ENCODE results near the gene TOX2. TPM values are rescaled to one million over a fixed set of nuclear protein-coding genes. Genes with fewer than 3 reads are reported as not detected.

TOX2 gene
- total RNA-seq, 1 experiment from 2014 or later, result 1.6 TPM

- Histone ChIP-seq H3K27me3 (ENCODE audit: control insufficient read depth, insufficient read depth, low read length) (no peaks in the 10 kb centered on the region), H3K36me3 (replicated peaks; ENCODE audit: control insufficient read depth, insufficient read depth, low read length) (no peaks in the 10 kb centered on the region), H3K4me3 (ENCODE audit: insufficient read depth, low read depth, low read length) (no peak overlapping the region)
- no peak for DNase-seq
Observed at GRCh38 chr20:44113618-44114376, 199.1 kb downstream of the TOX2 start.

GRCh38 chr20:44115181-44115580 is 200.5 kb downstream of the TOX2 start:
- H3K36me3 ChIP-seq (replicated peaks; ENCODE audit: control insufficient read depth, insufficient read depth, low read length), result no peaks in the 10 kb centered on the region
- no peak overlapping the region for H3K4me3 ChIP-seq (ENCODE audit: insufficient read depth, low read depth, low read length)
- no peak for DNase-seq

GRCh38 chr20:44115762-44116644 is 201.4 kb downstream of the TOX2 start:
- no peak for DNase-seq
- no peaks in the 10 kb centered on the region for H3K36me3 ChIP-seq (replicated peaks; ENCODE audit: control insufficient read depth, insufficient read depth, low read length)
- no peaks in the 10 kb centered on the region for H3K27me3 ChIP-seq (ENCODE audit: control insufficient read depth, insufficient read depth, low read length)
- no peak overlapping the region for H3K4me3 ChIP-seq (ENCODE audit: insufficient read depth, low read depth, low read length)

More at GRCh38 chr20:44115181-44115580, 200.5 kb downstream of the TOX2 start:
- H3K27me3 ChIP-seq (ENCODE audit: control insufficient read depth, insufficient read depth, low read length), result no peaks in the 10 kb centered on the region

- H3K4me3 ChIP-seq (ENCODE audit: insufficient read depth, low read depth, low read length), result no peak overlapping the region
- H3K27me3 ChIP-seq (ENCODE audit: control insufficient read depth, insufficient read depth, low read length), result no peaks in the 10 kb centered on the region
- no peak for DNase-seq
- H3K36me3 ChIP-seq (replicated peaks; ENCODE audit: control insufficient read depth, insufficient read depth, low read length), result no peaks in the 10 kb centered on the region
Observed at GRCh38 chr20:44117296-44118184, 202.9 kb downstream of the TOX2 start.

- no peak overlapping the region for H3K4me3 ChIP-seq (ENCODE audit: insufficient read depth, low read depth, low read length)
- H3K27me3 ChIP-seq (ENCODE audit: control insufficient read depth, insufficient read depth, low read length), result no peaks in the 10 kb centered on the region
- no peak for DNase-seq
- H3K36me3 ChIP-seq (replicated peaks; ENCODE audit: control insufficient read depth, insufficient read depth, low read length), result no peaks in the 10 kb centered on the region
Observed at GRCh38 chr20:44118185-44119033, 203.8 kb downstream of the TOX2 start.

Other genes starting within 250 kb of the TOX2 start
- gene MYBL2, start 247.7 kb upstream of the TOX2 start, total RNA-seq (2014; rRNA removed; shearing (Covaris generic)), result 76.2 and 111 TPM in 2 replicates
- not detected in 2 replicates for gene GTSF1L, start 187.8 kb upstream of the TOX2 start, total RNA-seq (2014; rRNA removed; shearing (Covaris generic))

Data from H7 (cell line).